Neuronal stem cell (in vitro differentiated cells): Measurements from ENCODE around the gene DENND1C.

Experiments
- DNase-seq: peaks from one replicate; pipeline ENCODE4 v3.0.0-alpha.2; 2013; ENCODE audit warnings: low spot score
- H2AFZ ChIP-seq: one replicate; pipeline ENCODE4 v1.6.1; 2013; ENCODE audit warnings: mild to moderate bottlenecking, low read length, inconsistent platforms
- H2AK5ac ChIP-seq: 2 replicates; pipeline ENCODE4 v1.6.1; 2013; ENCODE audit warnings: low read depth, mild to moderate bottlenecking, inconsistent platforms, low read length, moderate library complexity, mixed read lengths
- H2BK120ac ChIP-seq: 2 replicates; pipeline ENCODE4 v1.6.1; 2013; ENCODE audit warnings: low read depth, mild to moderate bottlenecking, inconsistent platforms, low read length, moderate library complexity, mixed read lengths
- H2BK12ac ChIP-seq: one replicate; pipeline ENCODE4 v1.6.1; 2013; ENCODE audit warnings: low read length, inconsistent platforms
- H2BK15ac ChIP-seq: 2 replicates; pipeline ENCODE4 v1.6.1; 2013; ENCODE audit warnings: mild to moderate bottlenecking, low read length, inconsistent platforms, mixed read lengths
- H2BK5ac ChIP-seq: one replicate; pipeline ENCODE4 v1.6.1; 2013; ENCODE audit warnings: inconsistent platforms, mild to moderate bottlenecking, low read length, moderate library complexity
- H3K14ac ChIP-seq: one replicate; pipeline ENCODE4 v1.6.1; 2013; ENCODE audit warnings: low read length, inconsistent platforms
- H3K18ac ChIP-seq: 2 replicates; pipeline ENCODE4 v1.6.1; 2013; ENCODE audit warnings: low read length, inconsistent platforms
- H3K23ac ChIP-seq: 2 replicates; pipeline ENCODE4 v1.6.1; 2013; ENCODE audit warnings: low read depth, mild to moderate bottlenecking, mixed read lengths, low read length, inconsistent platforms; ENCODE audit not compliant: poor library complexity
- H3K27ac ChIP-seq: replicated peaks from 3 replicates; pipeline ENCODE4 v1.5.1; 2013; ENCODE audit warnings: low read length, inconsistent platforms
- H3K27me3 ChIP-seq, 3 experiments: 2 replicates each; pipeline ENCODE4 v1.6.1; 2013; ENCODE audit warnings: low read length in 3 of 3, mild to moderate bottlenecking in 2 of 3, inconsistent platforms in 1 of 3, low read depth in 1 of 3, mixed read lengths in 1 of 3, moderate library complexity in 1 of 3; ENCODE audit not compliant: control insufficient read depth in 3 of 3, insufficient read depth in 3 of 3
- H3K36me3 ChIP-seq, 2 donors: replicated peaks in 1 of 2; 2 replicates each; pipeline ENCODE4 v1.6.1; 2013; ENCODE audit warnings: low read length in 2 of 2; ENCODE audit not compliant: control insufficient read depth in 2 of 2, insufficient read depth in 2 of 2
- H3K4ac ChIP-seq: 2 replicates; pipeline ENCODE4 v1.6.1; 2013; ENCODE audit warnings: inconsistent platforms, mild to moderate bottlenecking, low read length, moderate library complexity
- H3K4me1 ChIP-seq, 2 donors: 1 replicate in 1 of 2; 2 replicates in 1 of 2; pipeline ENCODE4 v1.6.1; 2013; ENCODE audit warnings: low read length in 2 of 2, low read depth in 1 of 2; ENCODE audit not compliant: control insufficient read depth in 2 of 2, insufficient read depth in 1 of 2
- H3K4me2 ChIP-seq: one replicate; pipeline ENCODE4 v1.6.1; 2013; ENCODE audit warnings: mild to moderate bottlenecking, low read length, inconsistent platforms; ENCODE audit not compliant: insufficient read depth, poor library complexity, severe bottlenecking
- H3K4me3 ChIP-seq, 2 donors: 2 replicates each; pipeline ENCODE4 v1.5.1; 2013; ENCODE audit warnings: low read length in 2 of 2, mild to moderate bottlenecking in 2 of 2, inconsistent platforms in 1 of 2, moderate library complexity in 1 of 2
- H3K79me1 ChIP-seq: one replicate; pipeline ENCODE4 v1.6.1; 2013; ENCODE audit warnings: low read depth, mild to moderate bottlenecking, inconsistent platforms, low read length, moderate library complexity
- H3K9ac ChIP-seq: one replicate; pipeline ENCODE4 v1.6.1; 2013; ENCODE audit warnings: mild to moderate bottlenecking, low read depth, low read length, inconsistent platforms; ENCODE audit not compliant: poor library complexity
- H3K9me3 ChIP-seq, 2 donors: replicated peaks in 1 of 2; 2 replicates each; pipeline versions ENCODE3 to v1.6.1; 2013; ENCODE audit warnings: low read length in 2 of 2, mild to moderate bottlenecking in 2 of 2, inconsistent platforms in 1 of 2, low read depth in 1 of 2, mixed read lengths in 1 of 2, moderate library complexity in 1 of 2; ENCODE audit not compliant: control insufficient read depth in 2 of 2, insufficient read depth in 1 of 2
- H4K8ac ChIP-seq: one replicate; pipeline ENCODE4 v1.6.1; 2013; ENCODE audit warnings: low read depth, mild to moderate bottlenecking, inconsistent platforms, low read length, moderate library complexity
- H4K91ac ChIP-seq: one replicate; pipeline ENCODE4 v1.6.1; 2013; ENCODE audit warnings: low read length, low read depth, mild to moderate bottlenecking, inconsistent platforms; ENCODE audit not compliant: poor library complexity
- WGBS, 2 donors: extraction: QIAGEN DNeasy Blood & Tissue Kit; methylation state at CpG; one replicate each; pipeline ENCODE4 v1.1.7; 2013; ENCODE audit warnings: missing lambda C conversion rate in 2 of 2, mixed read lengths in 1 of 2; ENCODE audit not compliant: insufficient read length in 2 of 2, insufficient replicate concordance in 1 of 2; ENCODE audit errors: extremely low coverage in 2 of 2; 5-methylcytosine and 5-hydroxymethylcytosine counted together

DENND1C gene

GRCh38 chr19:6451583-6452222 is 29.9 kb downstream of the DENND1C start:
- Histone ChIP-seq H3K9me3 (peaks cover 12 to 22% of the 10 kb centered on the region in 2 donors), H3K23ac (no peak overlapping the region), H4K91ac (no peak overlapping the region), H3K18ac (no peak overlapping the region), H3K4me2 (no peak overlapping the region), H3K4me1 (no peaks in the 10 kb centered on the region), H3K14ac (no peak overlapping the region), H2BK5ac (no peak overlapping the region), H3K4me3 (no peak overlapping the region), H3K27ac (no peak overlapping the region), H3K79me1 (peaks cover 3% of the 10 kb centered on the region), H2BK120ac (no peak overlapping the region), H3K9ac (no peak overlapping the region), H2BK12ac (no peak overlapping the region), H2AK5ac (no peak overlapping the region), H3K27me3 (no peaks in the 10 kb centered on the region), H3K36me3 (peaks cover 21 to 57% of the 10 kb centered on the region in 2 donors), H3K4ac (no peak overlapping the region), H4K8ac (no peak overlapping the region), H2BK15ac (no peak overlapping the region), H2AFZ (no peak overlapping the region)
- no CpG with 5 or more reads among the region's 7 CpGs for WGBS, 2 donors
- no peak for DNase-seq

DNA sequence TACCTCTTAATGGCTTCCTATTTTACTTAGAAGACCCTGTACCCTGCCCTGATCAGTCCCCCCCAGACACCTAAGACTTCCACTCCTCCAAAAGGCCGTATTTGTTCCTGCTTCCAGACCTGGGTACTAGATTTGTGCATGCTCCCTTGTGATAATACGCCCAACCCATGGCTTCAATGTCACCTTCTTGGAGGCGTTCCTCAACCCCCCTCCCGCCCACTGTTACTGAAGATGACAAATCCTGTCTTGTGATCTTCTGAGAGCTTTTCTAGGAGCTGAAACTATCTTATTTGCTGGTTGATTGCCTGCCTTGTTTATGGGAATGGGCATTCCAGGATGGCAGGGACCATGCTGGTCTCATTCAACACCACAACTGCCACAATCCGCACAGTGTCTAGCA is 31.4 kb downstream of the DENND1C start:
- H3K9ac ChIP-seq = no peak overlapping the region
- no peaks in the 10 kb centered on the region for H3K4me1 ChIP-seq
- no peaks in the 10 kb centered on the region for H3K27me3 ChIP-seq
- H3K4me3 ChIP-seq = no peak overlapping the region
- H2BK5ac ChIP-seq = no peak overlapping the region
- H4K8ac ChIP-seq = no peak overlapping the region
- no peak overlapping the region for H2AK5ac ChIP-seq
- no peak overlapping the region for H3K18ac ChIP-seq
- no peak overlapping the region for H3K14ac ChIP-seq
- H3K23ac ChIP-seq = no peak overlapping the region
- no CpG with 5 or more reads among the region's 5 CpGs for WGBS, 2 donors
- no peak overlapping the region for H3K4ac ChIP-seq
- H2BK120ac ChIP-seq = no peak overlapping the region
- no peak overlapping the region for H3K4me2 ChIP-seq
- peaks cover 12 to 19% of the 10 kb centered on the region in 2 donors for H3K9me3 ChIP-seq
- H2AFZ ChIP-seq = no peak overlapping the region
- H3K79me1 ChIP-seq = no peaks in the 10 kb centered on the region
- H2BK12ac ChIP-seq = no peak overlapping the region
- H3K36me3 ChIP-seq = peaks cover 17 to 50% of the 10 kb centered on the region in 2 donors
- DNase-seq = no peak
- no peak overlapping the region for H4K91ac ChIP-seq
- no peak overlapping the region for H2BK15ac ChIP-seq
- no peak overlapping the region for H3K27ac ChIP-seq

DNA sequence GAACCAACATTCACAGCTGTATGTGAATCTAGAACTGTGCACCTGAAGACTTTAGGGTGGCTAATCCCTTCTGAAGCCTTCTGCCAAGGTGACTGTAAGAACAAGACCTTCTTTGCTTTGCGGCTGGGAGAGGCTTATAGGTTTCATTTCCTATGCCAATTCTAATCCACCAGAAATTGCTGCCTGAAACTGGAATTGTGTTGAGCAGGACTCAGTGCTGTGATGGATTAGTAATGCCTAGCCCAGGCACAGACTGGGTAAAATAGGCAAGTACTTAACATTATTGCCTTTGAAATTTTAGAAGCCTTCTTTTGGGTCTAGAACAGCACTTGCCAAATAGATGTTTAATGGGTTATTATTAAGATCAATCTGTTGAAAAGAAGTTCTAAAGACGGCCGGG is 33.5 kb downstream of the DENND1C start:
- Histone ChIP-seq H2BK5ac (no peak overlapping the region), H3K14ac (no peak overlapping the region), H3K36me3 (peaks cover 8 to 29% of the 10 kb centered on the region in 2 donors), H2AK5ac (no peak overlapping the region), H3K4me2 (no peak overlapping the region), H2BK120ac (no peak overlapping the region), H2AFZ (no peak overlapping the region), H4K8ac (no peak overlapping the region), H3K27ac (no peak overlapping the region), H2BK12ac (no peak overlapping the region), H3K9me3 (no peaks in the 10 kb centered on the region), H3K23ac (no peak overlapping the region), H3K4me1 (no peaks in the 10 kb centered on the region), H3K79me1 (no peaks in the 10 kb centered on the region), H3K27me3 (no peaks in the 10 kb centered on the region), H3K18ac (no peak overlapping the region), H3K4me3 (no peak overlapping the region), H2BK15ac (no peak overlapping the region), H3K9ac (no peak overlapping the region), H3K4ac (no peak overlapping the region), H4K91ac (no peak overlapping the region)
- WGBS, 2 donors = no CpG with 5 or more reads among the region's 3 CpGs
- DNase-seq = no peak

GRCh38 chr19:6446452-6446851 is 35.1 kb downstream of the DENND1C start:
- Histone ChIP-seq H3K4me3 (no peak overlapping the region), H4K8ac (no peak overlapping the region), H3K4ac (no peak overlapping the region), H3K36me3 (peaks cover under 1 to 14% of the 10 kb centered on the region in 2 donors), H2BK5ac (no peak overlapping the region), H2AK5ac (no peak overlapping the region), H3K9ac (no peak overlapping the region), H2AFZ (no peak overlapping the region), H2BK120ac (no peak overlapping the region), H3K18ac (no peak overlapping the region), H3K4me1 (no peaks in the 10 kb centered on the region), H3K4me2 (no peak overlapping the region), H3K23ac (no peak overlapping the region), H3K9me3 (no peaks in the 10 kb centered on the region), H3K27ac (no peak overlapping the region), H3K27me3 (no peaks in the 10 kb centered on the region), H2BK12ac (no peak overlapping the region), H2BK15ac (no peak overlapping the region), H3K14ac (no peak overlapping the region), H3K79me1 (no peaks in the 10 kb centered on the region), H4K91ac (no peak overlapping the region)
- DNase-seq = no peak
- WGBS, 2 donors = no CpG with 5 or more reads among the region's 3 CpGs
